ENCODE data around the gene PCDHGA4. TPM values are rescaled to one million over a fixed set of nuclear protein-coding genes. Genes with fewer than 3 reads are reported as not detected.

PCDHGA4 gene
- total and polyA plus RNA-seq, 12 donors: 0.20 to 9.5 (median 2.8) TPM

DNA sequence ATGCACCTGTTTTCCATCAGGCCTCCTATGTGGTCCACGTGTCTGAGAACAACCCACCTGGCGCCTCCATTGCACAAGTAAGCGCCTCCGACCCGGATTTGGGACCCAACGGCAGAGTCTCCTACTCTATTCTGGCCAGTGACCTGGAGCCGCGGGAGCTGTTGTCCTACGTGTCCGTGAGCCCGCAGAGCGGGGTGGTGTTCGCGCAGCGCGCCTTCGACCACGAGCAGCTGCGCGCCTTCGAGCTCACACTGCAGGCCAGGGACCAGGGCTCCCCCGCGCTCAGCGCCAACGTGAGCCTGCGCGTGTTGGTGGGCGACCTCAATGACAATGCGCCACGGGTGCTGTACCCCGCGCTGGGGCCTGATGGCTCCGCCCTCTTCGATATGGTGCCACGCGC lies 3.2 kb upstream of the PCDHGA4 start:
- H3K36me3 ChIP-seq (replicated peaks in 1 of 2): no peaks in the 10 kb centered on the region
- no peak overlapping the region for H3K4me3 ChIP-seq
- DNase-seq: no peak
- peaks cover 0 to 18% (median 14%) of the 10 kb centered on the region in 3 donors for H3K9me3 ChIP-seq (replicated peaks in 1 of 3)
- TF ChIP-seq POLR2A (IDR thresholded peaks at IDR 0.05): no peak
- TF ChIP-seq, protein P1, sequence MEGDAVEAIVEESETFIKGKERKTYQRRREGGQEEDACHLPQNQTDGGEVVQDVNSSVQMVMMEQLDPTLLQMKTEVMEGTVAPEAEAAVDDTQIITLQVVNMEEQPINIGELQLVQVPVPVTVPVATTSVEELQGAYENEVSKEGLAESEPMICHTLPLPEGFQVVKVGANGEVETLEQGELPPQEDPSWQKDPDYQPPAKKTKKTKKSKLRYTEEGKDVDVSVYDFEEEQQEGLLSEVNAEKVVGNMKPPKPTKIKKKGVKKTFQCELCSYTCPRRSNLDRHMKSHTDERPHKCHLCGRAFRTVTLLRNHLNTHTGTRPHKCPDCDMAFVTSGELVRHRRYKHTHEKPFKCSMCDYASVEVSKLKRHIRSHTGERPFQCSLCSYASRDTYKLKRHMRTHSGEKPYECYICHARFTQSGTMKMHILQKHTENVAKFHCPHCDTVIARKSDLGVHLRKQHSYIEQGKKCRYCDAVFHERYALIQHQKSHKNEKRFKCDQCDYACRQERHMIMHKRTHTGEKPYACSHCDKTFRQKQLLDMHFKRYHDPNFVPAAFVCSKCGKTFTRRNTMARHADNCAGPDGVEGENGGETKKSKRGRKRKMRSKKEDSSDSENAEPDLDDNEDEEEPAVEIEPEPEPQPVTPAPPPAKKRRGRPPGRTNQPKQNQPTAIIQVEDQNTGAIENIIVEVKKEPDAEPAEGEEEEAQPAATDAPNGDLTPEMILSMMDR (IDR thresholded peaks at IDR 0.05): no peak
- no peak overlapping the region for H3K27ac ChIP-seq
- intact Hi-C loops (cut with DNase I): no loop called here
- WGBS, 4 donors: 24 to 59% (median 25%) methylated on average over 9 to 34 of the region's 36 CpGs
- H3K27me3 ChIP-seq: no peaks in the 10 kb centered on the region
- H3K4me1 ChIP-seq (replicated peaks in 1 of 2): no peaks in the 10 kb centered on the region

- peak overlapping the region in 1 of 4 donors; percentile 45 for H3K4me3 ChIP-seq
- intact Hi-C loops (cut with DNase I): no loop called here
- H3K9me3 ChIP-seq (replicated peaks in 1 of 3): peaks cover 0 to 15% (median 14%) of the 10 kb centered on the region in 3 donors
- WGBS, 4 donors: 40 to 63% (median 47%) methylated on average over 24 of the region's 24 CpGs
- H3K4me1 ChIP-seq (replicated peaks in 1 of 2): no peaks in the 10 kb centered on the region
- no peaks in the 10 kb centered on the region for H3K36me3 ChIP-seq (replicated peaks in 1 of 2)
- DNase-seq: no peak
- TF ChIP-seq, protein P1 (IDR thresholded peaks at IDR 0.05): no peak
- no peak for TF ChIP-seq POLR2A (IDR thresholded peaks at IDR 0.05)
- H3K27me3 ChIP-seq: no peaks in the 10 kb centered on the region
- H3K27ac ChIP-seq: no peak overlapping the region
Measured at GRCh38 chr5:141355641-141356040, 820 bp downstream of the PCDHGA4 start.

GRCh38 chr5:141356133-141356532 lies 1.3 kb downstream of the PCDHGA4 start:
- H3K27ac ChIP-seq: no peak overlapping the region
- WGBS, 4 donors: 64 to 80% (median 71%) methylated on average over 5 of the region's 5 CpGs
- H3K27me3 ChIP-seq: no peaks in the 10 kb centered on the region
- no peaks in the 10 kb centered on the region for H3K4me1 ChIP-seq (replicated peaks in 1 of 2)
- no peak for DNase-seq
- intact Hi-C loops (cut with DNase I): no loop called here
- TF ChIP-seq, protein P1 (IDR thresholded peaks at IDR 0.05): no peak
- TF ChIP-seq POLR2A (IDR thresholded peaks at IDR 0.05): no peak
- peaks cover 0 to 20% (median 14%) of the 10 kb centered on the region in 3 donors for H3K9me3 ChIP-seq (replicated peaks in 1 of 3)
- H3K36me3 ChIP-seq (replicated peaks in 1 of 2): no peaks in the 10 kb centered on the region
- no peak overlapping the region for H3K4me3 ChIP-seq

DNA sequence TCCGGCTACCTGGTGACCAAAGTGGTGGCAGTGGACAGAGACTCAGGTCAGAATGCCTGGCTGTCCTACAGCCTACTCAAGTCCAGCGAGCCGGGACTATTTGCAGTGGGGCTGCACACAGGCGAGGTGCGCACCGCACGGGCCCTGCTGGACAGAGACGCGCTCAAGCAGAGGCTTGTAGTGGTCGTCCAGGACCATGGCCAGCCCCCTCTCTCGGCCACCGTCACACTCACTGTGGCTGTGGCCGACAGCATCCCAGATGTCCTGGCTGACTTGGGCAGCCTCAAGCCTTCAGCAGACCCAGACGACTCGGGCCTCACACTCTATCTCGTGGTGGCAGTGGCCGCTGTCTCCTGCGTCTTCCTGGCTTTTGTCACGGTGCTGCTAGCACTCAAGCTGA lies 2.1 kb downstream of the PCDHGA4 start:
- no peaks in the 10 kb centered on the region for H3K4me1 ChIP-seq (replicated peaks in 1 of 2)
- H3K36me3 ChIP-seq (replicated peaks in 1 of 2): no peaks in the 10 kb centered on the region
- no peaks in the 10 kb centered on the region for H3K27me3 ChIP-seq
- no peak for DNase-seq
- TF ChIP-seq, protein P1 (IDR thresholded peaks at IDR 0.05): no peak
- TF ChIP-seq POLR2A (IDR thresholded peaks at IDR 0.05): no peak
- intact Hi-C loops (cut with DNase I): no loop called here
- no peak overlapping the region for H3K27ac ChIP-seq
- H3K4me3 ChIP-seq: no peak overlapping the region
- 42 to 93% (median 63%) methylated on average over 3 to 19 of the region's 19 CpGs for WGBS, 4 donors
- peaks cover 0 to 24% (median 14%) of the 10 kb centered on the region in 3 donors for H3K9me3 ChIP-seq (replicated peaks in 1 of 3)

Measured in adrenal gland (tissue), 12 donors.